Brain microvascular endothelial cell (primary cell): ENCODE measurements around the gene PKD1L1.

Source experiments
- DNase-seq: peaks from one replicate; pipeline ENCODE4 v3.0.0-alpha.2; 2020
- H3K27ac ChIP-seq: fragments of 250-450 bp; sonication (Bioruptor Pico); 2 replicates; pipeline ENCODE4 v1.5.1; 2020; ENCODE audit warnings: mild to moderate bottlenecking, moderate library complexity
- H3K27me3 ChIP-seq: fragments of 250-450 bp; sonication (Bioruptor Pico); replicated peaks from 2 replicates; pipeline ENCODE4 v1.5.1; 2020; ENCODE audit warnings: mild to moderate bottlenecking
- H3K36me3 ChIP-seq: fragments of 250-450 bp; sonication (Bioruptor Pico); replicated peaks from 2 replicates; pipeline ENCODE4 v1.5.1; 2020; ENCODE audit warnings: mild to moderate bottlenecking
- H3K4me3 ChIP-seq: 2 replicates; pipeline ENCODE4 v1.5.1; 2011; ENCODE audit warnings: low read depth, mild to moderate bottlenecking, control low read depth, low read length, moderate library complexity
- in situ Hi-C: cut with HindIII; loops from 2 replicates; pipeline ENCODE4 v1.10.0; 2017; ENCODE audit warnings: low sequenced_read_pairs, low pct_ligation_motif_present
- TF ChIP-seq, protein P1 (sequence below): IDR thresholded peaks from 2 replicates; pipeline ENCODE4 v1.5.1; 2011; ENCODE audit warnings: low read depth, mild to moderate bottlenecking, moderate library complexity, low read length, control low read depth, inconsistent platforms; ENCODE audit errors: missing control alignments

The PKD1L1 gene

DNA sequence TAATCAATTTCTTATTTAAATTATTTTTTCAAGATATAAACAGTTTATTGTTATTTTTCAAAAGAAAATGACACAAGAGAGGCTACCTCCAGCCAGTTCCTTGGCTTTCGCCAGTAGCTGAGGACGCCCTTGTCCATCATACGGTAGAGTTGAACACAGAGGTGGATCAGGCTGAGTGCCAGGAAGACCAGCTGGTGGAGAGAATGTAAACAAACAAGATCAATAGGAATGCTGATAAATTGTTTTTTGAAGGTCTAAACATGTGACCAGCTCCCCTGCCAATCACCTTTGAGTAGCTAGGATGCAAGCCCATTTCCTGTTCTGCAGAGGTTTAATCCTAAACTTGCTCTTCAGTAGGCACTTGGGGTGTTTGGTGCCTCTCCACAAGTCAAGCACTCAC is 138.9 kb downstream of the PKD1L1 start:
- TF ChIP-seq, protein P1, sequence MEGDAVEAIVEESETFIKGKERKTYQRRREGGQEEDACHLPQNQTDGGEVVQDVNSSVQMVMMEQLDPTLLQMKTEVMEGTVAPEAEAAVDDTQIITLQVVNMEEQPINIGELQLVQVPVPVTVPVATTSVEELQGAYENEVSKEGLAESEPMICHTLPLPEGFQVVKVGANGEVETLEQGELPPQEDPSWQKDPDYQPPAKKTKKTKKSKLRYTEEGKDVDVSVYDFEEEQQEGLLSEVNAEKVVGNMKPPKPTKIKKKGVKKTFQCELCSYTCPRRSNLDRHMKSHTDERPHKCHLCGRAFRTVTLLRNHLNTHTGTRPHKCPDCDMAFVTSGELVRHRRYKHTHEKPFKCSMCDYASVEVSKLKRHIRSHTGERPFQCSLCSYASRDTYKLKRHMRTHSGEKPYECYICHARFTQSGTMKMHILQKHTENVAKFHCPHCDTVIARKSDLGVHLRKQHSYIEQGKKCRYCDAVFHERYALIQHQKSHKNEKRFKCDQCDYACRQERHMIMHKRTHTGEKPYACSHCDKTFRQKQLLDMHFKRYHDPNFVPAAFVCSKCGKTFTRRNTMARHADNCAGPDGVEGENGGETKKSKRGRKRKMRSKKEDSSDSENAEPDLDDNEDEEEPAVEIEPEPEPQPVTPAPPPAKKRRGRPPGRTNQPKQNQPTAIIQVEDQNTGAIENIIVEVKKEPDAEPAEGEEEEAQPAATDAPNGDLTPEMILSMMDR, result no peak
- in situ Hi-C loops, result no loop called here
- Histone ChIP-seq H3K36me3 (no peaks in the 10 kb centered on the region), H3K4me3 (no peak overlapping the region), H3K27ac (no peak overlapping the region), H3K27me3 (no peaks in the 10 kb centered on the region)
- DNase-seq, result no peak

DNA sequence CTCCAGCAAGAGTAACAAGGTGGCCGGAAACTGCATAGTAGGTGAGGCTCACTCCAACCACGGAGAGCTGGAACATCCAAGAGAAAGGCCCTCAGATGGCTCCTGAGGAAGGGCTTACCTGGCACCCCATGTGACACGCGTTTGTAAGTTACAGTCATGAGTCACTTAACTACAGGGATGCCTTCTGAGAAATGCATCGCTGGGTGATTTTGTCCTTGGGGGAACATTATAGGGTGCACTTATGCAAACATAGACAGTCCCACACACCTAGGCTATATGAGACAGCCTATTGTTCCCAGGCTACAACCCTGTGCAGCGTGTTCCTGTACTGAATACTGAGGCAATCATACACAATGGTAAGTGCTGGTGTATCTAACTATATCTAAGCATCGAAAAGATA is 139.9 kb downstream of the PKD1L1 start:
- Histone ChIP-seq H3K27ac (no peak overlapping the region), H3K36me3 (no peaks in the 10 kb centered on the region), H3K4me3 (no peak overlapping the region), H3K27me3 (no peaks in the 10 kb centered on the region)
- TF ChIP-seq, protein P1, result no peak
- no peak for DNase-seq
- in situ Hi-C loops, result no loop called here

DNA sequence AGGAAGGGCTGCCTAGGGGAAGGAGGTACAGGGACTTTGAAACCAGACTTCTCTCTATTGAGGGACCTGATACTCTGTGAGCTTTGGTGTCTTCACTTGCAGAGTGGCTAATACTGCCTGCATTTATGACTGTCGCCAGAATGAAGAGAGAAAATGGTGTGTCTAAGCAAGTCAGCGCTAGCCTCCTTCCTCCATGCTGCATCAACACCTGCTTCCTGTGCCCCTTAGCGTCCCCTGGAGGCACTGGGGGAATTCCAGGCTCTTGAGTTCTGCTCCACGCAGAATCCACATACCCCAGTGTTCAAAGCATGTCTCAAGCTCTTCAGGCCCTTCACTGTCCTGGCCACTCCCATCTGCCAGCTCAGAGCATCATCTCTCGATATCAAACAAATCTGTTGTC is 140.5 kb downstream of the PKD1L1 start:
- no peaks in the 10 kb centered on the region for H3K36me3 ChIP-seq
- no peaks in the 10 kb centered on the region for H3K27me3 ChIP-seq
- no peak for DNase-seq
- H3K27ac ChIP-seq, result no peak overlapping the region
- TF ChIP-seq, protein P1, result peak; percentile 21
- H3K4me3 ChIP-seq, result no peak overlapping the region
- in situ Hi-C loops, result no loop called here

DNA sequence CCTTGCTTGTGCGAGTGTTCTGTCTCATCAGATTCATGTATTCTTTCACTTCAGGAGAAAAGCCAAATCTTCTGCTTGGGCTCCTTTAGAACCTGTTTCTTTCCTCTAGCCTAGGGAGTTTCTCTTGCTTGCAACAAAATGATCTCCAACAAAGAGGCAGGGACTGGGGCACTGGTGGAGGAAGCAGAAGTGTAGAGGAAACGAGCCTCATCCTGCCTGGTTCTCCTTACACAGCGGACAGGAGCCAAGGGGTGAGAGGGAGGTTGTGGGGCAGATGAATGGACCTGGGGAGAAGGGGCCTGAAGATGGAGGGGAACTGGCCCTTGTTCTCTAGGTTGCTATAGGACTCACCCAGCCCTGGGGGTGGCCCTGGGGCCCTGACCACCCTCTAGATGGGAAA is 141.1 kb downstream of the PKD1L1 start:
- in situ Hi-C loops, result no loop called here
- no peak for DNase-seq
- TF ChIP-seq, protein P1, result no peak
- Histone ChIP-seq H3K27ac (no peak overlapping the region), H3K27me3 (no peaks in the 10 kb centered on the region), H3K4me3 (no peak overlapping the region), H3K36me3 (no peaks in the 10 kb centered on the region)

DNA sequence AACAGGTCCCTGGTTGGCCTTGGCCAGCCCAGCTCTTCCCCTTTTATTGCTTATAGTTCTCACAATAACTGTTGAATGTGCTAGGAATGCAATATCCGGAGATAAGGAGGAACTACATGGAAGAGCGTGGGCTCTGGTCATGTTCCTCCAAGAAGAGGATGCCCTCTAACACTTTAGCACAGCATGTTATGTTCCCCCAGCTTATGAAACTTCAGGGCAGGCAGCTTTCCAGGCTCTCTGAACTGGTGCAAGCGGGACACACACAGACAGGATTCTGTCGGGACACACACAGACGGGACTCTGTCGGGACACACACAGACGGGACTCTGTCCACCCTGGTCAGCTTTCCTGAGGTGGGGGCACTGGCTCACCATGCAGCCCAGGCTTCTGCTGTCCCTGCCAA is 141.6 kb downstream of the PKD1L1 start:
- in situ Hi-C loops, result no loop called here
- H3K4me3 ChIP-seq, result no peak overlapping the region
- no peaks in the 10 kb centered on the region for H3K27me3 ChIP-seq
- H3K36me3 ChIP-seq, result no peaks in the 10 kb centered on the region
- no peak for DNase-seq
- TF ChIP-seq, protein P1, result no peak
- H3K27ac ChIP-seq, result no peak overlapping the region

DNA sequence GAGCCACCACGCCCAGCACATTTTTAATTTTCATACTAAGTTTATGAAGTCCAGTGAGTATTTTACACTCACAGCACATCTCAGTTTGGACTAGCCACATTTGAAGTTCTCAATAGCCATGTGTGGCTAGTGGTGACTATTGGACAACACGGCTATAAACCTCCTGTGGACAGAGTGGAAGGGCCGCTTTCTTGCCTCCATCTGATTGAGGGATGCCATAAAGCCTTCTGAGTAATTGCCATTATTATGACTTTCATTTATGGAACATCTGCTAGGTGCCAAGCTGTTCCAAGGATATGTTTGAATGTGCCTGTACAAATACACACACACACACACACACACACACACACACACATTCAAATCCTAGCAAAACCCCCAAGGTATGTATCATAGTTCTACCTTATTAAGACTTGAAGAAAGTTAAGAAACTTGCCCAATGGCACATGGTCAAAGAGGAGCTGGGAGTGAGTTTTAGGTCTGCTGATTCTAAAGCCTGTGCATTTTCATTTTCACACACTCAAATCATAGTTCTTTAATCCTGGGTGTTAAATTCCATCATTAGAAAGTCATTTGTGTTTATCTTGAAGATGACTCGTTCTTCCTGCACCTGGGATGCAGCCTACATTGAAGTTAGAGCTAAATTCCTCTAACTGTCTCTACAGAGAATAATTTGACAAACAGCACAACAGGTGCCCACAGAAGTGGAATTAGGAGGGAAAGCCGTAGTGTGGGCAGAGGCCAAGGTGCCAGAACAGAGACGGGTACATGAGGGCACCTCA is 143.3 kb downstream of the PKD1L1 start:
- no peak for DNase-seq
- in situ Hi-C loops, result no loop called here
- H3K27me3 ChIP-seq, result no peaks in the 10 kb centered on the region
- TF ChIP-seq, protein P1, result no peak
- no peaks in the 10 kb centered on the region for H3K36me3 ChIP-seq
- H3K4me3 ChIP-seq, result no peak overlapping the region
- no peak overlapping the region for H3K27ac ChIP-seq
